ENCODE results near the gene RNF25. TPM values are rescaled to one million over a fixed set of nuclear protein-coding genes. Genes with fewer than 3 reads are reported as not detected.
A peak's percentile ranks its signal among the peaks of the same experiment; 100 is the strongest.

The RNF25 gene
- total and polyA plus RNA-seq, 2 of the 8 experiments (the other 6 are each of a cell fraction or from before 2014, with no cell fraction given), result 19.6 to 29.6 TPM

DNA sequence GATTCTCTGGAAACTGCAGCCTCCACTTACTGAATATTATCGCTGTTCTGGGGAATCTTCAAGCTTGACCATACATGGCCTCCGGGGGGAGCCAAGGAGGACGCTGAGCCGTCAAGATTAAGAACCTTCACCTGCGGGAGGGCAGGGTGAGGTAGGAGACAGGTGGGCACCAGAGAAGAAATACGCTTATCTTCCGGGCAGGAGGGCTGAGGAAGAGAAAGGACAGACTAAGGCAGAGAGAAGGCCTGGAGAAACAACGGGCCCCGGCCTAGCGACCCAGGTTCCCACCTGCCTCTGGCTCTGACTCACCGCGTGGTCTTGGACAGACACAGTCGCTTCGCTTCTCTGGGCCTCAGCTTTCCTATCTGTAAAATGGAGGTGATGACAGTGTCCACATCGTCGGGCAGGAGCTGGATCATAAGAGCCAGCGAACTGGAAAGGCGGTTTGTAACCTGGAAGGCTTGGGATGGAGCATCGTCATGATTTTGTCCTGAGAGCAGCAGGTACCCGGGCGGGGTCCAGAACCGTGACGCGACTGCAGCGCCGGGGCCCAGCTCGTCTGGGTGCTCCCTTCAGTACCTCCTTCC, 13.0 kb downstream of the RNF25 start:
- Histone ChIP-seq H3K4me3 (ENCODE audit: extremely low read depth in 1 of 4, insufficient read depth in 2 of 4, low read depth in 3 of 4, low read length in 4 of 4) (peak overlapping the region; percentile 84 to 95 (median 86)), H3K14ac (ENCODE audit: insufficient read length) (no peak overlapping the region), H3K4me2 (ENCODE audit: insufficient read depth in 1 of 2, low read depth in 2 of 2, low read length in 2 of 2) (peak overlapping the region; percentile 96 to 99), H3K4me1 (replicated peaks in 1 of 4; ENCODE audit: control insufficient read depth in 3 of 4, insufficient read depth in 4 of 4, low read length in 3 of 4) (peaks cover 0 to 5% (median under 1%) of the 10 kb centered on the region in 4 experiments; a peak in 2 of 7 replicates), H2BK12ac (ENCODE audit: low read depth, low read length) (0 out of 2 replicates have a peak overlapping the region, but pooled peaks have one; percentile 75), H4K20me1 (replicated peaks in 1 of 2; ENCODE audit: control insufficient read depth in 1 of 2, insufficient read depth in 2 of 2, low read length in 2 of 2) (peaks cover 0 to 1% of the 10 kb centered on the region in 2 experiments), H3K56ac (replicated peaks; ENCODE audit: insufficient read length, low read depth, low read length) (peak overlapping the region; percentile 9), H2BK120ac (replicated peaks; ENCODE audit: low read depth, low read length) (no peak overlapping the region), H3K79me2 (ENCODE audit: control insufficient read depth in 1 of 2, insufficient read depth in 2 of 2, low read length in 2 of 2) (peaks cover 0 to 7% of the 10 kb centered on the region in 2 experiments; a peak in 1 of 4 replicates), H3K79me1 (ENCODE audit: low read depth, low read length) (0 out of 2 replicates have a peak, but pooled peaks cover 3% of the 10 kb centered on the region), H3K4ac (replicated peaks; ENCODE audit: insufficient read length, low read depth, low read length) (no peak overlapping the region), H2BK15ac (ENCODE audit: low read length) (no peak overlapping the region), H3K23ac (ENCODE audit: insufficient read length) (no peak overlapping the region), H4K91ac (replicated peaks; ENCODE audit: insufficient read length, low read length) (no peak overlapping the region), H3K23me2 (ENCODE audit: low read depth, low read length) (peaks cover 10% of the 10 kb centered on the region; the same call in 1 of the 2 replicates), H3K18ac (ENCODE audit: extremely low read depth, low read length) (no peak overlapping the region), H3K27me3 (replicated peaks in 1 of 4; ENCODE audit: control insufficient read depth in 3 of 4, extremely low read depth in 1 of 4, insufficient read depth in 3 of 4, low read length in 3 of 4) (no peaks in the 10 kb centered on the region), H2BK20ac (ENCODE audit: low read length) (no peak overlapping the region), H2AK5ac (ENCODE audit: low read depth, low read length) (no peak overlapping the region), H2AFZ (ENCODE audit: low read length) (peak overlapping the region; percentile 47; the same call in 1 of the 2 replicates), H2BK5ac (ENCODE audit: low read depth, low read length) (peak overlapping the region; percentile 52; the same call in 1 of the 2 replicates), H3K36me3 (ENCODE audit: control insufficient read depth in 2 of 4, insufficient read depth in 4 of 4, low read length in 3 of 4) (peaks cover 13 to 45% (median 27%) of the 10 kb centered on the region in 4 experiments), H4K8ac (ENCODE audit: extremely low read depth, insufficient read depth, low read length) (peak overlapping the region; percentile 93; the same call in 1 of the 2 replicates), H3K9ac (replicated peaks in 1 of 4; ENCODE audit: extremely low read depth in 1 of 4, low read depth in 3 of 4, low read length in 3 of 4) (peak overlapping the region; percentile 75 to 88 (median 77)), H3K27ac (ENCODE audit: low read depth, low read length) (peak overlapping the region; percentile 48; the same call in 1 of the 2 replicates), H3K9me3 (ENCODE audit: insufficient read depth in 2 of 2, low read depth in 1 of 2, low read length in 1 of 2) (no peaks in the 10 kb centered on the region), H4K5ac (ENCODE audit: insufficient read length, low read depth, low read length) (no peak overlapping the region)
- DNase-seq (ENCODE audit: low read depth in 1 of 2, low spot score in 2 of 2) (peak in 1 of 2 experiments; percentile 72), FAIRE-seq (no peak)
- ChIA-PET CTCF (ENCODE audit: partially characterized antibody) (interaction anchor here (0.5 to 5.3 kb wide), 22 partner anchors 11 to 500 kb away, joined by 3 to 48 read pairs (median 3); partner anchors contain the start of genes RNF25, STK36 and TTLL4), POLR2A (ENCODE audit: partially characterized antibody) (interaction anchor here (0.7 to 6.6 kb wide), 23 partner anchors 8 to 548 kb away, joined by 3 to 95 read pairs (median 5); partner anchors contain the start of genes RNF25, STK36, TTLL4 and USP37)
- 5% methylated on average over 27 of the region's 27 CpGs; no CpG with 5 or more reads in 1 of the 2 experiments for WGBS, 2 experiments (ENCODE audit: extremely low coverage in 1 of 2, insufficient coverage in 1 of 2, insufficient read length in 1 of 2, insufficient replicate concordance in 2 of 2, low coverage in 1 of 2, low lambda C conversion rate in 2 of 2, missing lambda C conversion rate in 1 of 2)
- no peak for TF ChIP-seq HDAC6 (IDR thresholded peaks at IDR 0.05; ENCODE audit: low read depth, low read length)
- no peak for TF ChIP-seq BCL11A (IDR thresholded peaks at IDR 0.05; ENCODE audit: low read depth in 2 of 2, low read length in 2 of 2)
- no peak for TF ChIP-seq SIX5 (IDR thresholded peaks at IDR 0.05; ENCODE audit: low read depth, low read length)
- TF ChIP-seq POLR2A (IDR thresholded peaks at IDR 0.05; ENCODE audit: control extremely low read depth in 1 of 2, low read depth in 2 of 2, low read length in 2 of 2), result peak; percentile 14 to 49
- TF ChIP-seq, protein P1, sequence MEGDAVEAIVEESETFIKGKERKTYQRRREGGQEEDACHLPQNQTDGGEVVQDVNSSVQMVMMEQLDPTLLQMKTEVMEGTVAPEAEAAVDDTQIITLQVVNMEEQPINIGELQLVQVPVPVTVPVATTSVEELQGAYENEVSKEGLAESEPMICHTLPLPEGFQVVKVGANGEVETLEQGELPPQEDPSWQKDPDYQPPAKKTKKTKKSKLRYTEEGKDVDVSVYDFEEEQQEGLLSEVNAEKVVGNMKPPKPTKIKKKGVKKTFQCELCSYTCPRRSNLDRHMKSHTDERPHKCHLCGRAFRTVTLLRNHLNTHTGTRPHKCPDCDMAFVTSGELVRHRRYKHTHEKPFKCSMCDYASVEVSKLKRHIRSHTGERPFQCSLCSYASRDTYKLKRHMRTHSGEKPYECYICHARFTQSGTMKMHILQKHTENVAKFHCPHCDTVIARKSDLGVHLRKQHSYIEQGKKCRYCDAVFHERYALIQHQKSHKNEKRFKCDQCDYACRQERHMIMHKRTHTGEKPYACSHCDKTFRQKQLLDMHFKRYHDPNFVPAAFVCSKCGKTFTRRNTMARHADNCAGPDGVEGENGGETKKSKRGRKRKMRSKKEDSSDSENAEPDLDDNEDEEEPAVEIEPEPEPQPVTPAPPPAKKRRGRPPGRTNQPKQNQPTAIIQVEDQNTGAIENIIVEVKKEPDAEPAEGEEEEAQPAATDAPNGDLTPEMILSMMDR (IDR thresholded peaks at IDR 0.05; ENCODE audit: control extremely low read depth in 1 of 3, insufficient read depth in 1 of 3, low read depth in 1 of 3, low read length in 3 of 3), result peak; percentile 57 to 67 (median 66)
- TF ChIP-seq CTBP2 (IDR thresholded peaks at IDR 0.05; ENCODE audit: borderline replicate concordance, insufficient read depth, insufficient read length, low read length), result no peak
- TF ChIP-seq POU5F1 (IDR thresholded peaks at IDR 0.05; ENCODE audit: low read depth, low read length), result no peak
- TF ChIP-seq KDM1A (IDR thresholded peaks at IDR 0.05; ENCODE audit: borderline replicate concordance, low read length), result peak; percentile 79
- no peak for TF ChIP-seq CHD1 (IDR thresholded peaks at IDR 0.05; ENCODE audit: low read depth, low read length)

Measured in H1 (cell line).